Articular chondrocyte of knee joint (primary cell): ENCODE measurements around the gene CMTM4. TPM values are rescaled to one million over a fixed set of nuclear protein-coding genes. Genes with fewer than 3 reads are reported as not detected.

Source experiments
- small RNA-seq: library from RNA; depleted of rRNA; stranded (forward); fragments of <200 nt; gene quantifications from one replicate; pipeline ENCODE3, GENCODE V24; 2012
- total RNA-seq: library from RNA; depleted of rRNA; stranded (reverse); fragments of >200 nt; gene quantifications from 2 replicates; pipeline ENCODE4 v1.2.3, GENCODE V29; 2012

CMTM4 gene
- 24.3 and 24.7 TPM in 2 replicates for total RNA-seq

DNA sequence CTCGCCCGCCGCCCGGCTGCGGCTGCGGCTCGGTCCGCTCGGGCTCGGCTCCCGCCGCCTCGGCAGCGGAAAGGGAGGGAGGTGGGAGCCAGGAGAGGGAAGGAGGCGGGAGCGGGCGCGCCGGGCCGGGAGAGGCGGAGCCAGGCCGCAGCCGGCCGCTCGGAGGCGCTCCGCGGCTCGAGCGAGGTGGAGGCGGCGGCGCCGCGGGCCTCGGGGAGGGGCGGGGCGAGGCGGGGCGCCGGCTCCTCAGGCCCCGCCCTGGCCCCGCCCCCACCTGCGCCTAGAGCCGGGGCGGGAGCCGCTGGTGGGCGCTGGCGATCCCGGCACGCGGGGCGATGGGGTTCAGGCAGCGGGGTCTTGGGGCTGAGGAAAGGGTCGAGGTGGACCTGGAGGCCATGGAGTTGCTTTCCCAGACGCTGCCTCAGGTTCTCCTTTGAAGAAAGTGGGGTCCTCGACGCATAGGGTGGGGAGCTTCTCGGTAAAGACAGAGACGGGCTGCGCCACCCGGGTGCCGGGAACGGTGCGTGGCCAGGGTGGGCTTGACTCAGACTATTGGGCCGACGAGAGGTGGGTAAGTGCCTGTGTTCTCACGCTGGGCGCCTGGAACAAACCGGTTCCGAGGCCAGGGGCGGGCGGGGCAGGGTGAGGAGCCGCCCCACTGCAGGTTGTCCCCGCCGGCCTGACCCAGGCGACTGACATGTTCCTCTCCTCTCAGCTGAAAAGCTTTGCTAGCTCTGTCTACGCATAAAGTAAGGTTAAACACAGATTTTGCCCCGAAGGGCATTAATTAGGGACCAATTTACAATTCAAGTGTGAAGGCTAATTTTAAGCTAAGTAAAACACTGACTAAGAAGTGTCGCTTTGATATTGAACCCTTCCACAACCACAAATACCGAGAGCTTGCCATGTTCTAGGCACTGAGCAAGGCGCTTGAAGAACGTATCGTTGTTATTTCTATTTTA, at the start of gene CMTM4:
TSS of gene CMTM4 (minus strand) at position 75 of the 962 bp plus-strand sequence. CDS start 218 bp downstream, outside the sequence.

DNA sequence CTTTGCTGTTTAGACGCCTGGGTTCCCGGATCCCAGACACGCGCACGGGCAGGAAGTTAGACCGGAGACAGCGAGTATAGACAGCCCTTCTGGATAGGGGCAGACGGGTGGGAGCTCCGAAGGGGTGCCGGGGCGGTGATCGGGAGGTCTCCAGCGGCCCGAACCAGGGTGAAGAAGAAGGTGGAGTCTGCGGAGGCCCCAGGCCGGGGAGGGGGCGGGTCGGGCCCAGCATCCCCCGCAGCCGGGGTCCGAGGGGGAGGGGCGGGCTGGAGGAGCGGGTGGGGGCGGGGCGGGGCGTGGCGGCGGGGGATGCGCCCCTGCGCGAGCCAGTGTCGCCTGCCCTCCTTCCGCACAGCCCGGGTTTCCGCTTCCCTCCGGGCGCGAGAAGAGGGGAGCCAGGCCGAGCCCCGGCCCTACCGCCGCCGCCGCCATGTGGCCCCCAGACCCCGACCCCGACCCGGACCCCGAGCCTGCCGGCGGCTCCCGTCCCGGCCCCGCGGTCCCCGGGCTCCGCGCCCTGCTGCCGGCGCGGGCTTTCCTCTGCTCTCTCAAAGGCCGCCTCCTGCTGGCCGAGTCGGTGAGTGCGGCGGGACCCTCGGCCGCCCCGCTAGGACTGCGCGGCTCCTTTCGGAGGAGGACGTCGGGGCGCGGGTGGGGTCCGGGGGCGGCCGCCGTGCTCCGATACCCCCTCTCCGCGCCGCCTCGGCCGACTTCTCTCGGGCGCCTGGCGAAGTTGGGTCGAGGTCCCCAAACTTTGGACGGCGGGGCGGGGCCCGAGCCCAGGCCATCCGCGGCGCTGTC, 92.0 kb downstream of the CMTM4 start, which contains the start of gene CMTM3:
TSS of gene CMTM3 (plus strand) at position 329 of the 801 bp plus-strand sequence. CDS start at position 431, 102 bp downstream.

DNA sequence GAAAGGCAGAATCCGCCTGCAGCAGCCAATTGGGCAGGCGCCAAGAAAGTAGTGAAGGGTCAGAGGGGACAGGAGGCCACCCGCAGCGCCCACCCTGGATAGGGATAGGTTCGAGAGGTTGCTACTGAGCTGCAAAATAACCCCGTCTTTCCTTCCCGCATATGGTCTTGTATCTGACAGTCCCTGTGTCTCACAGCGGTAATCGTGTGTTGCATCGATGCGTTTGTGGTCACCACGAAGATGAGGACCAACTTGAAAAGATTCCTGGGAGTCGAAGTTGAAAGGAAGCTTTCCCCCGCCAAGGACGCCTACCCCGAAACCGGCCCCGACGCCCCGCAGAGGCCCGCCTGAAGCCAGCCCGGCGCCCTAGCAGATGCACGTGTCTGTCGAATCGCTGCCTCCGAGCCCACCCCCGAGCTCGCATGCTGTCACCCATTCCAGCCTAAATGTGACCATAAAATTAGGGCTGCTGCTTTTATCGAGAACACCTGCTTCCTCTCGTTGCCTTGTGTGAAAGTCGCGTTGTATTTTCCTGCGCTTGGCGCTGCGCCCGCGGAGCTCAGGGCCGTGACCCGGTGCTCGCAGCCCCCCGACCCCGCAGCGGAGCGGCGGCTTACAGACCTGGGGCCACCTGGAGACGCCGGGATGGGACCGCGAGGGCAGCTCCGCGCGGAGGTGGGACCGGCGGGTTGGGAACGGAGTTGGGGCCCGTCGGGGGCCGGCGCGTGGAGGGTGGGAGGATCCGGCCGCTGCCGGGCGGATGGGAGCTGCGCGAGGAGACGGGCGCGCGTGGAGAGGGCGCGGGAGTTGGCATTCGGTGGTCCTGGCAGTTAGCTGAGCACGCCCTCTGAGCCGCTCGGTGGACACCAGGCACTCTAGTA, 117.7 kb downstream of the CMTM4 start, which contains the start of gene CMTM2:
TSS of gene CMTM2 (plus strand) at position 813 of the 881 bp plus-strand sequence. CDS start 145 bp downstream, outside the sequence.

DNA sequence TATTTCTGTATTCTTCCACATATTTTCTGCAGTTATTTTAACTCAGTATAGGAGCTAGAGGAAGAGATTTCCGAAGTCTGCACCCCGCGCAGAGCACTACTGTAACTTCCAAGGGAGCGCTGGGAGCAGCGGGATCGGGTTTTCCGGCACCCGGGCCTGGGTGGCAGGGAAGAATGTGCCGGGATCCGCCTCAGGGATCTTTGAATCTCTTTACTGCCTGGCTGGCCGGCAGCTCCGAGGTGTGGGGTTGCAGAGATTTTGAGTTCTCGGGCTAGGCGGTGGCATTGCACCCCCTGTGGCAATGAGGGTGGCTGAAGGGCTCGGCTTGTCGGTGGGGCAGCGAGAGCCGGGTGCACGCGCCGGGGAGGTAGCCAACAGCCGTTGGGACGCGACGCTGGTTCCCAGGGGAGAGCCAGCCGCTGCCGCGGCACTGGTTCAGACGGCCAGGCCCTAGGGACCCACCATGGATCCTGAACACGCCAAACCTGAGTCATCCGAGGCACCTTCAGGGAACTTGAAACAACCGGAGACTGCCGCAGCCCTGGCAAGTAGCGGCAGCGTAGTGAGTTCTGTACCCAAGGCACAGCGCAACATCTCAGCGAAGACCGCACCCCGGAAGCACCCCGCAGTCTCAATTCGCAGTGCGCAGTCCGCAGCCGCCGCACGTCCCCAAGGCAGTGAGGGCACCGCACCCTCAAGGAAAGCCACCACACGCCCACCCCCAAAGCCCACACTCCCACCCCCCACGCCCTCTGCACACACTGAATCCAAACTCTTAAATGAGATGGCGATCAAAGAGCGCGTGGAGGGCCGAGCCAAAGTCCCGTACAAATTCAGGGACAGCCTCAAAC, 130.3 kb downstream of the CMTM4 start, which contains the start of gene CMTM1:
TSS of gene CMTM1 (plus strand) at position 389 of the 851 bp plus-strand sequence. CDS start at position 464, 75 bp downstream.

Small RNA genes within 50 kb of the gene (small RNA-seq; reads per million reads assigned to genes)
- gene CKLF-CMTM1, result not detected

Other genes starting within 250 kb of the CMTM4 start
- gene TK2, start 146.6 kb downstream of the CMTM4 start, total RNA-seq, result 57.0 and 67.9 TPM in 2 replicates
- gene CKLF, start 144.2 kb downstream of the CMTM4 start, total RNA-seq, result 43.5 and 47.5 TPM in 2 replicates
- 1.6 and 2.1 TPM in 2 replicates for gene CMTM1, start 130.3 kb downstream of the CMTM4 start, total RNA-seq
- gene CMTM2, start 117.3 kb downstream of the CMTM4 start, total RNA-seq, result not detected in 2 replicates
- 17.4 and 19.7 TPM in 2 replicates for gene CMTM3, start 92.0 kb downstream of the CMTM4 start, total RNA-seq
- gene DYNC1LI2, start 54.9 kb upstream of the CMTM4 start, total RNA-seq, result 120 and 149 TPM in 2 replicates
- gene TERB1, start 104.8 kb upstream of the CMTM4 start, total RNA-seq, result 0.13 and 0.22 TPM in 2 replicates
- 77.6 and 82.8 TPM in 2 replicates for gene NAE1, start 134.2 kb upstream of the CMTM4 start, total RNA-seq
- gene CA7, start 147.7 kb upstream of the CMTM4 start, total RNA-seq, result not detected in 2 replicates
- gene PDP2, start 183.8 kb upstream of the CMTM4 start, total RNA-seq, result 6.9 and 7.7 TPM in 2 replicates
- not detected in 2 replicates for gene CDH16, start 222.1 kb upstream of the CMTM4 start, total RNA-seq
- gene RRAD, start 228.8 kb upstream of the CMTM4 start, total RNA-seq, result 1.3 and 2.3 TPM in 2 replicates
- gene CIAO2B, start 237.7 kb upstream of the CMTM4 start, total RNA-seq, result 70.7 and 88.4 TPM in 2 replicates
- 33.8 and 39.3 TPM in 2 replicates for gene CES2, start 238.8 kb upstream of the CMTM4 start, total RNA-seq